PC-9 (cell line): ENCODE data around the gene HTR4. TPM values are rescaled to one million over a fixed set of nuclear protein-coding genes. Genes with fewer than 3 reads are reported as not detected.

Experiments used
- BruUV-seq: library from RNA; stranded (reverse); fragments of 400-500 nt; replicated peaks from 2 replicates; lab custom pipeline; 2021; lab: Mats Ljungman, UMichigan
- CTCF ChIA-PET: fragments of 300-600 bp; sonication (Branson Sonifier 250); formaldehyde crosslinking; loops from one replicate; lab custom pipeline; 2022; ENCODE audit warnings: antibody characterized with exemption; lab: Charles Lee
- POLR2A ChIA-PET: fragments of 300-600 bp; sonication (Branson Sonifier 250); formaldehyde crosslinking; loops from one replicate; lab custom pipeline; 2022; ENCODE audit warnings: antibody characterized with exemption; ENCODE audit not compliant: unreplicated experiment; lab: Charles Lee
- DNase-seq, 2 experiments: peaks; one replicate each; pipeline versions ENCODE4 v3.0.0 to v3.0.0-alpha.2; 2015 to 2022; ENCODE audit warnings: mixed read lengths in 1 of 2
- H2AFZ ChIP-seq: fragments of 200-600 bp; sonication (generic); 2 replicates; pipeline ENCODE4 v1.8.1; 2017; ENCODE audit warnings: antibody characterized with exemption
- H3F3A ChIP-seq: fragments of 200-600 bp; sonication (generic); 2 replicates; pipeline ENCODE4 v1.8.1; 2017; ENCODE audit warnings: antibody characterized with exemption, mild to moderate bottlenecking, low read depth; ENCODE audit not compliant: insufficient read depth
- H3K27ac ChIP-seq: fragments of 200-600 bp; sonication (generic); 2 replicates; pipeline ENCODE4 v1.6.1; 2016; ENCODE audit warnings: mixed run types
- H3K27me3 ChIP-seq: fragments of 200-600 bp; sonication (generic); 2 replicates; pipeline ENCODE4 v1.6.1; 2016; ENCODE audit warnings: low read depth, mixed run types; ENCODE audit not compliant: insufficient read depth
- H3K36me3 ChIP-seq: fragments of 200-600 bp; sonication (generic); 2 replicates; pipeline ENCODE4 v1.6.1; 2016; ENCODE audit warnings: low read depth, mixed run types
- H3K4me1 ChIP-seq: fragments of 200-600 bp; sonication (generic); replicated peaks from 2 replicates; pipeline ENCODE4 v1.6.1; 2016; ENCODE audit warnings: mixed run types; ENCODE audit not compliant: insufficient read depth
- H3K4me2 ChIP-seq: fragments of 200-600 bp; sonication (generic); 2 replicates; pipeline ENCODE4 v1.6.1; 2017; ENCODE audit warnings: mixed run types
- H3K4me3 ChIP-seq: fragments of 200-600 bp; sonication (generic); 2 replicates; pipeline ENCODE4 v1.6.1; 2016; ENCODE audit warnings: mixed run types
- H3K79me2 ChIP-seq: fragments of 200-600 bp; sonication (generic); 2 replicates; pipeline ENCODE4 v1.6.1; 2017; ENCODE audit warnings: low read depth, mixed run types
- H3K9me2 ChIP-seq: fragments of 200-600 bp; sonication (generic); 2 replicates; pipeline ENCODE4 v1.8.1; 2017; ENCODE audit warnings: mild to moderate bottlenecking; ENCODE audit not compliant: insufficient read depth
- H3K9me3 ChIP-seq: fragments of 200-600 bp; sonication (generic); 2 replicates; pipeline ENCODE4 v1.8.1; 2016; ENCODE audit warnings: low read depth; ENCODE audit not compliant: insufficient read depth
- H4K20me1 ChIP-seq: fragments of 200-600 bp; sonication (generic); 2 replicates; pipeline ENCODE4 v1.8.1; 2017; ENCODE audit not compliant: insufficient read depth
- EZH2 ChIP-seq: fragments of 200-600 bp; sonication (generic); IDR thresholded peaks from 2 replicates; pipeline ENCODE4 v1.8.0; 2017; ENCODE audit warnings: antibody characterized with exemption, low read depth
- intact Hi-C: fragments of 100-400 bp; cut with micrococcal nuclease; formaldehyde crosslinking; loops from one replicate; pipeline ENCODE4 v1.10.0; 2022; ENCODE audit not compliant: unreplicated experiment
- total RNA-seq: library from RNA; stranded (reverse); gene quantifications from 2 replicates; pipeline ENCODE4 v1.2.3, GENCODE V29; 2021
- TF ChIP-seq, protein P1 (sequence below): fragments of 200-600 bp; sonication (generic); conservative IDR thresholded peaks from 2 replicates; pipeline ENCODE4 v1.6.1; 2017; ENCODE audit warnings: mixed run types, antibody characterized with exemption, mild to moderate bottlenecking, moderate library complexity

The HTR4 gene
- total RNA-seq, 1 experiment from 2014 or later: not detected

DNA sequence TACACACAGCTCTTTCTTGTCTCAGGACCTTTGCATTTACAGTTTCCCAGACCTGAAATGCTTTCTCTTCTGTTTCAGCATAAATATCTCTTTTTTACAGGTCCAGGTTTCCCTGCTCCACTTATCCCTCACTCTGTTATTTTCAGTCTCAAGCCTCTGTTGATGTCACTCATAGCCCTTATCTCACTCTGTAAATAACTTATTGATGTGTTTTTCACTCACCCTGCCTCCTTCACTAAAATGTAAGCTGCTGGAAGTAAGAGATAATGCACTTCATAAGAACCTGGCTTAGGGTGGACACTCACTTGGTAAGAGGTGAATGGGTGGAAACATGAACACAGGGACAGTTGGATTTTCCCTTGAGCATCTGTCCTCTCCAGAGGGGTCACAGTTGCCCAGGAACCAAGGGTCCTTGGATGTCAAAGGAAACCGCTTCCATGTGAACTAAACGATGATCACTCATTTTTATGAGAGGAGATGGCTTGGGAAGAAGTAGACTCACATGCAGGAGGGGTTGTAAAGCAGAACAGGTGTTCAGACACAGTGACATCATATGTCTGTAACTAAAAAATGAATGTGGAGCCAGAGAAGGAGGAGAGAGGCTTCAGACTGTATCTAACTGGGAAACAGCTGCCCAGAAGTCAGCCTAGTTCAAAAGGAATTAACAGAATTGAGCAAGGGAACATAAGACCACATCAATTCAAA, 5.5 kb upstream of the HTR4 start:
- H3F3A ChIP-seq: no peaks in the 10 kb centered on the region
- H4K20me1 ChIP-seq: no peaks in the 10 kb centered on the region
- POLR2A ChIA-PET: no interaction called here
- no peaks in the 10 kb centered on the region for H3K4me1 ChIP-seq
- no peaks in the 10 kb centered on the region for H3K79me2 ChIP-seq
- DNase-seq: no peak
- no peaks in the 10 kb centered on the region for H3K9me3 ChIP-seq
- H3K36me3 ChIP-seq: no peaks in the 10 kb centered on the region
- no TSS peak for BruUV-seq
- TF ChIP-seq EZH2: no peak
- TF ChIP-seq, protein P1, sequence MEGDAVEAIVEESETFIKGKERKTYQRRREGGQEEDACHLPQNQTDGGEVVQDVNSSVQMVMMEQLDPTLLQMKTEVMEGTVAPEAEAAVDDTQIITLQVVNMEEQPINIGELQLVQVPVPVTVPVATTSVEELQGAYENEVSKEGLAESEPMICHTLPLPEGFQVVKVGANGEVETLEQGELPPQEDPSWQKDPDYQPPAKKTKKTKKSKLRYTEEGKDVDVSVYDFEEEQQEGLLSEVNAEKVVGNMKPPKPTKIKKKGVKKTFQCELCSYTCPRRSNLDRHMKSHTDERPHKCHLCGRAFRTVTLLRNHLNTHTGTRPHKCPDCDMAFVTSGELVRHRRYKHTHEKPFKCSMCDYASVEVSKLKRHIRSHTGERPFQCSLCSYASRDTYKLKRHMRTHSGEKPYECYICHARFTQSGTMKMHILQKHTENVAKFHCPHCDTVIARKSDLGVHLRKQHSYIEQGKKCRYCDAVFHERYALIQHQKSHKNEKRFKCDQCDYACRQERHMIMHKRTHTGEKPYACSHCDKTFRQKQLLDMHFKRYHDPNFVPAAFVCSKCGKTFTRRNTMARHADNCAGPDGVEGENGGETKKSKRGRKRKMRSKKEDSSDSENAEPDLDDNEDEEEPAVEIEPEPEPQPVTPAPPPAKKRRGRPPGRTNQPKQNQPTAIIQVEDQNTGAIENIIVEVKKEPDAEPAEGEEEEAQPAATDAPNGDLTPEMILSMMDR: no peak
- CTCF ChIA-PET: no interaction called here
- H3K4me2 ChIP-seq: no peak overlapping the region
- no peak overlapping the region for H3K27ac ChIP-seq
- H3K4me3 ChIP-seq: no peak overlapping the region
- intact Hi-C loops: no loop called here
- H2AFZ ChIP-seq: no peak overlapping the region
- H3K27me3 ChIP-seq: peaks cover 16% of the 10 kb centered on the region
- H3K9me2 ChIP-seq: no peaks in the 10 kb centered on the region

DNA sequence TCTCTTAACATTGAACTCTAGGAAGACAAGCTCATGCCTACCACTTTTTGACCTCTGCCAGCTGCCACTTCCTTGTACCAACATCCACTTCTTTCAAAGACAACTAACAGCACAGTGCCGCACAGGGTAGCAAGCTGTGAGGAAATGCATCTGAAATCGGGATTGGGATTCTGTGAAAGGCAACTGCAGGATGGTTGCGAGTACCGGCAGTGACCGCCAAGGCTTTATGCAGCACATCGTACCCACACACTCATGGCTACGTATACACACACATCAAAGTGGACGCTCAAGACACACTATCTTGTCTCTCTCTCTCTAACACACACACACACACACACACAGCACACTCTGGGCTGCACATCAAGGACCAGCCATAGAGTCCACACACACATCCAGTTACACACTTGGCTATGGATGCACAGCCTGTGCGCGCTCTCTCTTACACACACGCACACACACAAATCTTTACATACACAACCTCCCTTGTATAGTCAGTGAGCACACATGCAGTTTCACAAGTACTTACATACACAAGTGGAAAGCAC, 964 bp downstream of the HTR4 start:
- BruUV-seq: no TSS peak
- CTCF ChIA-PET: no interaction called here
- intact Hi-C loops: no loop called here
- TF ChIP-seq EZH2: no peak
- TF ChIP-seq, protein P1: no peak
- Histone ChIP-seq H3K27ac (no peak overlapping the region), H3K4me2 (no peak overlapping the region), H3K36me3 (no peaks in the 10 kb centered on the region), H4K20me1 (no peaks in the 10 kb centered on the region), H3F3A (no peaks in the 10 kb centered on the region), H3K79me2 (no peaks in the 10 kb centered on the region), H3K4me1 (no peaks in the 10 kb centered on the region), H3K9me2 (no peaks in the 10 kb centered on the region), H3K27me3 (peaks cover 8% of the 10 kb centered on the region), H3K4me3 (no peak overlapping the region), H3K9me3 (no peaks in the 10 kb centered on the region), H2AFZ (no peak overlapping the region)
- POLR2A ChIA-PET: no interaction called here
- DNase-seq: no peak

DNA sequence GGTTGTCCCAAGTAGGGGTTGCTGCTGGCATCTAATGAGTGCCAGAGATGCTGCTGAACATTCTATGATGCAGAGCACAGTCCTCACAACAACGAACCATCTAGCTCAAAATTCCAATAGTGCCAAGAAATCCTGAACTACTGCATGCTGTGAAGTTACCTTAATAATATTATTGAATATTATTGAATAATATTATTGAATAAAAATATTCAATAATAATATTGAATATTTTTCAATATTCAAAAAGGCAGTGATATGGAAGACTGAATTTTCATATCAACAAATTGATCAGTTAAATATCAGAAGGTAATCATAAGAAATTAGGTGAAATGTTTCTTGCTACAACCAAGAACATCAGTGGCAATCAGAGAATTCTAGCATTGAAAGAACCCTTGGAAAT, 2.8 kb downstream of the HTR4 start:
- Histone ChIP-seq H3K27me3 (peaks cover under 1% of the 10 kb centered on the region; the same call in 1 of the 2 replicates), H3K4me1 (no peaks in the 10 kb centered on the region), H3K36me3 (no peaks in the 10 kb centered on the region), H3K27ac (no peak overlapping the region), H2AFZ (no peak overlapping the region), H3K9me3 (no peaks in the 10 kb centered on the region), H3K9me2 (no peaks in the 10 kb centered on the region), H3K79me2 (no peaks in the 10 kb centered on the region), H3K4me3 (no peak overlapping the region), H4K20me1 (no peaks in the 10 kb centered on the region), H3K4me2 (no peak overlapping the region), H3F3A (no peaks in the 10 kb centered on the region)
- ChIA-PET POLR2A (no interaction called here), CTCF (no interaction called here)
- intact Hi-C loops: no loop called here
- TF ChIP-seq EZH2: no peak
- TF ChIP-seq, protein P1: no peak
- no TSS peak for BruUV-seq
- DNase-seq: no peak
